Vagina (tissue), 2 donors: ENCODE measurements around the gene SLC10A7. TPM values are rescaled to one million over a fixed set of nuclear protein-coding genes. Genes with fewer than 3 reads are reported as not detected.

Experiments
- DNase-seq, 2 donors: peaks; one replicate each; pipeline ENCODE4 v3.0.0-alpha.2; 2017; ENCODE audit errors: extremely low spot score in 2 of 2
- H3K27ac ChIP-seq: fragments of 200-600 bp; sonication (generic); one replicate; pipeline ENCODE4 v1.5.1; 2019
- H3K27me3 ChIP-seq: fragments of 200-600 bp; sonication (generic); one replicate; pipeline ENCODE4 v1.5.1; 2019
- H3K36me3 ChIP-seq, 2 donors: fragments of 200-600 bp; sonication (generic); one replicate each; pipeline ENCODE4 v1.5.1; 2017 to 2019
- H3K4me1 ChIP-seq: fragments of 200-600 bp; sonication (generic); one replicate; pipeline ENCODE4 v1.5.1; 2019
- H3K4me3 ChIP-seq, 2 donors: fragments of 200-600 bp; sonication (generic); 1 replicate in 1 of 2; 2 replicates in 1 of 2; pipeline ENCODE4 v1.5.1; 2016 to 2019
- H3K9me3 ChIP-seq: fragments of 200-600 bp; sonication (generic); one replicate; pipeline ENCODE4 v1.5.1; 2019
- CTCF ChIP-seq, 3 experiments: fragments of 450-650 bp in 2 of 3; fragments of 200-600 bp in 1 of 3; sonication (generic) in 1 of 3; IDR thresholded peaks; one replicate each; pipeline ENCODE4 v1.5.1; 2017 to 2019; ENCODE audit warnings: antibody characterized with exemption in 3 of 3, mild to moderate bottlenecking in 2 of 3, moderate library complexity in 2 of 3
- POLR2A ChIP-seq, 2 donors: fragments of 450-650 bp; IDR thresholded peaks; one replicate each; pipeline ENCODE4 v1.6.1; 2017; ENCODE audit warnings: antibody characterized with exemption in 2 of 2, mild to moderate bottlenecking in 2 of 2, moderate library complexity in 2 of 2
- POLR2AphosphoS5 ChIP-seq, 2 donors: sonication (generic); formaldehyde crosslinking; IDR thresholded peaks; one replicate each; pipeline ENCODE4 v1.9.0; 2017; ENCODE audit warnings: antibody characterized with exemption in 2 of 2, mild to moderate bottlenecking in 2 of 2, low read depth in 1 of 2; ENCODE audit not compliant: insufficient read depth in 1 of 2
- intact Hi-C: fragments of 100-400 bp; cut with DNase I; formaldehyde crosslinking; loops from one replicate; pipeline ENCODE4 v1.15.1; 2023
- total RNA-seq: library from RNA; depleted of rRNA; stranded (reverse); fragments of >200 nt; gene quantifications from one replicate; pipeline ENCODE4 v1.2.3, GENCODE V29; 2016

Gene SLC10A7
- total RNA-seq, 1 donor from 2014 or later = 14.2 TPM

GRCh38 chr4:146318894-146319293 is 202.8 kb downstream of the SLC10A7 start:
- DNase-seq = no peak
- TF ChIP-seq POLR2A (IDR thresholded peaks at IDR 0.05) (no peak), CTCF (IDR thresholded peaks at IDR 0.05) (no peak)
- H3K27me3 ChIP-seq = no peaks in the 10 kb centered on the region
- H3K36me3 ChIP-seq = no peaks in the 10 kb centered on the region
- H3K4me3 ChIP-seq = no peak overlapping the region
- H3K27ac ChIP-seq = no peak overlapping the region
- H3K9me3 ChIP-seq = no peaks in the 10 kb centered on the region
- H3K4me1 ChIP-seq = no peaks in the 10 kb centered on the region
- intact Hi-C loops = no loop called here

GRCh38 chr4:146317783-146318182 is 204.0 kb downstream of the SLC10A7 start:
- intact Hi-C loops = no loop called here
- no peak for DNase-seq
- Histone ChIP-seq H3K36me3 (no peaks in the 10 kb centered on the region), H3K9me3 (no peaks in the 10 kb centered on the region), H3K27ac (no peak overlapping the region), H3K27me3 (no peaks in the 10 kb centered on the region), H3K4me1 (no peaks in the 10 kb centered on the region), H3K4me3 (no peak overlapping the region)
- TF ChIP-seq CTCF (IDR thresholded peaks at IDR 0.05) (no peak), POLR2A (IDR thresholded peaks at IDR 0.05) (no peak), POLR2AphosphoS5 (IDR thresholded peaks at IDR 0.05; ENCODE audit: insufficient read depth in 1 of 2, low read depth in 1 of 2) (no peak)

- intact Hi-C loops = no loop called here
- H3K4me1 ChIP-seq = no peaks in the 10 kb centered on the region
- H3K27ac ChIP-seq = no peak overlapping the region
- TF ChIP-seq CTCF (IDR thresholded peaks at IDR 0.05) (no peak), POLR2AphosphoS5 (IDR thresholded peaks at IDR 0.05; ENCODE audit: insufficient read depth in 1 of 2, low read depth in 1 of 2) (no peak), POLR2A (IDR thresholded peaks at IDR 0.05) (no peak)
- no peaks in the 10 kb centered on the region for H3K27me3 ChIP-seq
- no peaks in the 10 kb centered on the region for H3K36me3 ChIP-seq
- H3K4me3 ChIP-seq = no peak overlapping the region
- DNase-seq = no peak
- H3K9me3 ChIP-seq = no peaks in the 10 kb centered on the region
Observed at GRCh38 chr4:146315184-146315583, 206.6 kb downstream of the SLC10A7 start.

GRCh38 chr4:146311238-146311970 is 210.3 kb downstream of the SLC10A7 start:
- intact Hi-C loops = no loop called here
- no peak for DNase-seq
- TF ChIP-seq POLR2AphosphoS5 (IDR thresholded peaks at IDR 0.05; ENCODE audit: insufficient read depth in 1 of 2, low read depth in 1 of 2) (no peak), CTCF (IDR thresholded peaks at IDR 0.05) (no peak), POLR2A (IDR thresholded peaks at IDR 0.05) (no peak)

GRCh38 chr4:146310319-146311021 is 211.3 kb downstream of the SLC10A7 start:
- Histone ChIP-seq H3K4me1 (no peaks in the 10 kb centered on the region), H3K27ac (no peak overlapping the region), H3K36me3 (no peaks in the 10 kb centered on the region), H3K9me3 (no peaks in the 10 kb centered on the region), H3K4me3 (no peak overlapping the region), H3K27me3 (no peaks in the 10 kb centered on the region)
- TF ChIP-seq POLR2AphosphoS5 (IDR thresholded peaks at IDR 0.05; ENCODE audit: insufficient read depth in 1 of 2, low read depth in 1 of 2) (no peak), POLR2A (IDR thresholded peaks at IDR 0.05) (no peak), CTCF (IDR thresholded peaks at IDR 0.05) (no peak)
- DNase-seq = no peak
- intact Hi-C loops = no loop called here

More at GRCh38 chr4:146311238-146311970, 210.3 kb downstream of the SLC10A7 start:
- H3K36me3 ChIP-seq = no peaks in the 10 kb centered on the region
- H3K9me3 ChIP-seq = no peaks in the 10 kb centered on the region
- no peaks in the 10 kb centered on the region for H3K4me1 ChIP-seq
- H3K4me3 ChIP-seq = no peak overlapping the region
- H3K27ac ChIP-seq = no peak overlapping the region
- no peaks in the 10 kb centered on the region for H3K27me3 ChIP-seq
